OCI-LY1 (cell line): Measurements from ENCODE around the gene IQGAP2.
"Not testable (repeated sequence)": the region's sequence is repeated elsewhere in the genome, so short reads cannot be mapped to it uniquely, and the experiment has no call there.

ENCODE experiments used
- CTCF ChIP-seq: fragments of 200-600 bp; sonication (generic), shearing (Covaris generic); IDR thresholded peaks from 2 replicates; pipeline ENCODE4 v1.5.1; 2017; ENCODE audit warnings: mild to moderate bottlenecking, antibody characterized with exemption, low read length, moderate library complexity, mixed read lengths
- EZH2 ChIP-seq: fragments of 200-600 bp; sonication (generic), shearing (Covaris generic); IDR thresholded peaks from 2 replicates; pipeline ENCODE4 v1.8.0; 2017; ENCODE audit warnings: borderline replicate concordance, mixed run types, mild to moderate bottlenecking, antibody characterized with exemption, low read length, moderate library complexity, mixed read lengths

GRCh38 chr5:76437507-76437906 lies 34.4 kb downstream of the IQGAP2 start:
- not testable (repeated sequence) for TF ChIP-seq CTCF, EZH2
